MM.1S (cell line): Measurements from ENCODE around the gene ABCA13.

Source experiments
- DNase-seq: peaks from one replicate; pipeline ENCODE4 v3.0.0-alpha.2; 2015
- H2AFZ ChIP-seq: fragments of 300-600 bp; sonication (generic); 2 replicates; pipeline ENCODE4 v1.6.0; 2016; ENCODE audit warnings: antibody characterized with exemption, low read length
- H3F3A ChIP-seq: fragments of 300-600 bp; sonication (generic); 2 replicates; pipeline ENCODE4 v1.6.1; 2016; ENCODE audit warnings: mild to moderate bottlenecking, antibody characterized with exemption, low read length, moderate library complexity, mixed read lengths; ENCODE audit not compliant: insufficient read depth
- H3K27ac ChIP-seq: fragments of 300-600 bp; sonication (generic); 2 replicates; pipeline ENCODE4 v1.5.1; 2016; ENCODE audit warnings: mild to moderate bottlenecking, low read length
- H3K27me3 ChIP-seq: fragments of 300-600 bp; sonication (generic); replicated peaks from 2 replicates; pipeline ENCODE4 v1.6.0; 2016; ENCODE audit warnings: low read length; ENCODE audit not compliant: insufficient read depth
- H3K36me3 ChIP-seq: fragments of 300-600 bp; sonication (generic); replicated peaks from 2 replicates; pipeline ENCODE4 v1.6.1; 2016; ENCODE audit warnings: mild to moderate bottlenecking, low read length, mixed read lengths; ENCODE audit not compliant: insufficient read depth
- H3K4me1 ChIP-seq: fragments of 300-600 bp; sonication (generic); 2 replicates; pipeline ENCODE4 v1.6.1; 2016; ENCODE audit warnings: low read length, mixed read lengths
- H3K4me2 ChIP-seq: fragments of 300-600 bp; sonication (generic); 2 replicates; pipeline ENCODE4 v1.6.0; 2016; ENCODE audit warnings: low read depth, low read length
- H3K4me3 ChIP-seq: fragments of 300-600 bp; sonication (generic); 2 replicates; pipeline ENCODE4 v1.5.1; 2016; ENCODE audit warnings: low read length, mixed read lengths
- H3K79me2 ChIP-seq: fragments of 300-600 bp; sonication (generic); 2 replicates; pipeline ENCODE4 v1.6.1; 2016; ENCODE audit warnings: mixed run types, low read length, mixed read lengths
- H3K9ac ChIP-seq: fragments of 300-600 bp; sonication (generic); 2 replicates; pipeline ENCODE4 v1.6.1; 2016; ENCODE audit warnings: low read length, mixed read lengths
- H3K9me2 ChIP-seq: fragments of 300-600 bp; sonication (generic); replicated peaks from 2 replicates; pipeline ENCODE4 v1.6.1; 2016; ENCODE audit warnings: mild to moderate bottlenecking, low read length, mixed read lengths; ENCODE audit not compliant: insufficient read depth
- H3K9me3 ChIP-seq: fragments of 300-600 bp; sonication (generic); replicated peaks from 2 replicates; pipeline ENCODE4 v1.6.1; 2016; ENCODE audit warnings: mild to moderate bottlenecking, low read length, mixed read lengths; ENCODE audit not compliant: insufficient read depth
- H4K20me1 ChIP-seq: fragments of 300-600 bp; sonication (generic); 2 replicates; pipeline ENCODE4 v1.6.1; 2016; ENCODE audit warnings: mild to moderate bottlenecking, low read length, moderate library complexity, mixed read lengths; ENCODE audit not compliant: insufficient read depth
- CTCF ChIP-seq: fragments of 300-600 bp; sonication (generic); IDR thresholded peaks from 2 replicates; pipeline ENCODE4 v1.5.1; 2016; ENCODE audit warnings: antibody characterized with exemption, low read length, mixed read lengths
- EZH2 ChIP-seq: fragments of 300-600 bp; sonication (generic); optimal IDR thresholded peaks from 2 replicates; pipeline ENCODE3; 2017; ENCODE audit warnings: low read depth, mild to moderate bottlenecking, antibody characterized with exemption, low read length, mixed read lengths
- EZH2phosphoT487 ChIP-seq: fragments of 300-600 bp; sonication (generic); IDR thresholded peaks from 2 replicates; pipeline ENCODE4 v1.6.1; 2018; ENCODE audit warnings: antibody characterized with exemption, low read length

Gene ABCA13

DNA sequence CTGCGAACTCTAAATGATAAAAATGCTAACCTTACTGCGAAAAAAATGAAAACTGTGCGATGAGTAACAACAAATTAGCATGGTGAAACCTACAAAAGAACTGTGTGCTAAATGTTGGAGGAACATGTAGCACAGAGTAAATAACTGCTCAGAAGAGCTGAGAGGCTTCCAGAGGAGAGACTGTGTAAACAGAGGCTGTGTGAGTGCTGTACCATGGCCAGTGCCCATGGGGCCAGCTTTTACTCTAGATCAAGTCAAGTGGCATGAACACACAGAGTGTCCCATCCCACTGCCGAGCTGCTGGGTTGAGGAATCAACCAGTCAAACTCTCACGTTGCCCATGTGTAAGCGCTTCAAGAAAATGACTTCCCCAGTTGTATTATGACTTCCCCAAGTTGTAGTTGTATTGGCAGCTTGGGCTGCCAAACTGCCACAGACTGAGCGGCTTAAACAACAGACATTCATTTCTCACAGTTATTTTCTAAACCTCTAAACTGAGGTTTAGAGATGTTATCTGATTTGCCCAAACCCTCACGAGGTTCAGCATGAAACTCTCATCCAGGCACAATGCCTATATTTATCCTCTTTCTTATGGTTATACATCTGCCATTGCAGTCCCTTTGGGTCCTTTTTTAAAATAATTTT lies 270.7 kb downstream of the ABCA13 start:
- no peak overlapping the region for H3K4me3 ChIP-seq
- no peaks in the 10 kb centered on the region for H3K27me3 ChIP-seq
- no peak for DNase-seq
- no peaks in the 10 kb centered on the region for H3F3A ChIP-seq
- H3K27ac ChIP-seq, result no peak overlapping the region
- no peaks in the 10 kb centered on the region for H4K20me1 ChIP-seq
- H3K4me2 ChIP-seq, result no peak overlapping the region
- H3K9ac ChIP-seq, result no peak overlapping the region
- H3K9me2 ChIP-seq, result no peaks in the 10 kb centered on the region
- TF ChIP-seq CTCF (no peak), EZH2 (no peak), EZH2phosphoT487 (no peak)
- H3K79me2 ChIP-seq, result no peaks in the 10 kb centered on the region
- no peaks in the 10 kb centered on the region for H3K36me3 ChIP-seq
- no peak overlapping the region for H2AFZ ChIP-seq
- H3K4me1 ChIP-seq, result no peaks in the 10 kb centered on the region
- H3K9me3 ChIP-seq, result no peaks in the 10 kb centered on the region

DNA sequence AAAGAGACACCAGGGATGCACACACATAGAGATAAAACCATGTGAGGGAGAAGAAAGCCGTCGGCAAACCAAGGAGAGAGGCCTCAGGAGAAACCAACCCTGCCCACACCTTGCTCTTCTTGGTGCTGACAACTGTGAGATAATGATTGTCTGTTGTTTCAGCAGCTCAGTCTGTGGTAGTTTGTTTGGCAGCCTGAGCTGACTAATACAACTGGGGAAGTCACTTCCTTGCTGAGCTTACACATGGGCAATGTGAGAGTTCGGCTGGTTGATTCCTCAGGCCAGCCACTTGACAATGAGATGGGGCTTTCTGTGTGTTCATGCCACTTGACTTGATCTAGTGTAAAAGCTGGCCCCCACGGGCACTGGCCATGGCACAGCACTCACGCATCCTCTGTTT lies 271.8 kb downstream of the ABCA13 start:
- TF ChIP-seq CTCF, result no peak
- no peak for TF ChIP-seq EZH2phosphoT487
- no peak for TF ChIP-seq EZH2
- no peak for DNase-seq

DNA sequence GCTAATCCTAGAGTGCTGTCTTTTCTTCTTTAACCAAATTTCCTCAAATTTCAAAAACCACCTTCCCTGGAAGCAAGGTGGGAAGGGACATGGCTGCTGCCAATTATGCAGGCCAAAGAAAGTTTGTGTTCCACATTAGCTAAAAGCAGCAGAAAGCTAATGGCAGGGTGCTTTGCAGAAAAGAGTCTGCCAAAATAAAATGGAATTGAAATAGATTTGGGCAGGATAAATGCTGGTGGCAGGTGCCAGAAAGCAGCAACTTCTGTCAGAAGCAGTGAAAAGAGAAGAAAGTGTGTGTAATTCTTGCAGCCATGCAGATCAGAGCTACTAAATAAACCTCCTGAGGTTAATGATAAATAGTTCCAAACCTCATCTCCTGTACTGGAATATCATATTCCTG lies 275.5 kb downstream of the ABCA13 start:
- Histone ChIP-seq H3K36me3 (no peaks in the 10 kb centered on the region), H3K27ac (no peak overlapping the region), H3K9me2 (no peaks in the 10 kb centered on the region), H3K4me2 (no peak overlapping the region), H3K4me3 (no peak overlapping the region), H3K9me3 (no peaks in the 10 kb centered on the region), H3K4me1 (no peaks in the 10 kb centered on the region), H3F3A (no peaks in the 10 kb centered on the region), H3K9ac (no peak overlapping the region), H2AFZ (no peak overlapping the region), H3K79me2 (no peaks in the 10 kb centered on the region), H4K20me1 (no peaks in the 10 kb centered on the region), H3K27me3 (no peaks in the 10 kb centered on the region)
- TF ChIP-seq EZH2phosphoT487, result no peak
- TF ChIP-seq CTCF, result no peak
- no peak for TF ChIP-seq EZH2
- DNase-seq, result no peak

More for the DNA sequence above, 271.8 kb downstream of the ABCA13 start:
- Histone ChIP-seq H3K9me3 (no peaks in the 10 kb centered on the region), H3K4me3 (no peak overlapping the region), H3K36me3 (no peaks in the 10 kb centered on the region), H3K4me1 (no peaks in the 10 kb centered on the region), H3K4me2 (no peak overlapping the region), H4K20me1 (no peaks in the 10 kb centered on the region), H3F3A (no peaks in the 10 kb centered on the region), H2AFZ (no peak overlapping the region), H3K9ac (no peak overlapping the region), H3K79me2 (no peaks in the 10 kb centered on the region), H3K27me3 (no peaks in the 10 kb centered on the region), H3K27ac (no peak overlapping the region), H3K9me2 (no peaks in the 10 kb centered on the region)
